Panc1 (cell line): ENCODE measurements around the gene NPC1L1.

ENCODE experiments used
- CTCF ChIP-seq: fragments of 450-650 bp; IDR thresholded peaks from 2 replicates; pipeline ENCODE4 v1.5.1; 2017; ENCODE audit warnings: mild to moderate bottlenecking
- POLR2AphosphoS5 ChIP-seq: IDR thresholded peaks from 2 replicates; pipeline ENCODE4 v1.6.1; 2012; ENCODE audit warnings: mild to moderate bottlenecking, low read depth, low read length, moderate library complexity
- REST ChIP-seq, 2 experiments: IDR thresholded peaks; 2 replicates each; pipeline ENCODE4 v1.6.1; 2011 to 2012; ENCODE audit warnings: low read depth in 2 of 2, control low read depth in 1 of 2, low read length in 1 of 2, mild to moderate bottlenecking in 1 of 2, moderate library complexity in 1 of 2; ENCODE audit not compliant: insufficient read depth in 1 of 2
- SIN3A ChIP-seq: IDR thresholded peaks from 2 replicates; pipeline ENCODE4 v1.6.1; 2012; ENCODE audit warnings: low read depth, mild to moderate bottlenecking, low read length, moderate library complexity, borderline replicate concordance; ENCODE audit not compliant: insufficient read depth

DNA sequence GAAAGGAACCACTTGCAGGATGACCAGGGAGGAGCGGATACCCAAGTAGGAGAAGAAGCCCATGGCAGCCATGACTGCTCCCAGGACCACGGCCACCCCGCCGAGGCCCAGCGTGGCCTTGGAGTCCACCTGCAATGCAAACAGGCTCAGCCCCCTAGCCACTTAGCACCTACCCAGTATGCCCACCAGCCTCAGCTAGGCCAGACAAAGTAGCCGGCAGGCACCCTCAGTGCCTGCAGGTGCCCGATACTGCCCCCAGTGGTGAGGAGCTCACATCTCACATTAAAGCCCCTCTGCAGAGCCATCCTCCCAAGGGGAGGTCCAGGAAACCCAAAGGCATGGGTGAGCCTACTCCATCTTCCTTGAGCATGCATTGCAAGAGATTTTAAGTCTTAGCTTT, 6.6 kb downstream of the NPC1L1 start:
- no peak; the same call in 1 of the 2 replicates for TF ChIP-seq CTCF
- TF ChIP-seq POLR2AphosphoS5: no peak
- no peak for TF ChIP-seq SIN3A
- TF ChIP-seq REST (IDR thresholded peaks at IDR 0.05; ENCODE audit: insufficient read depth in 1 of 2, low read depth in 2 of 2, low read length in 1 of 2): no peak
